ENCODE data around the gene TFPI.
"Not testable (repeated sequence)": the region's sequence is repeated elsewhere in the genome, so short reads cannot be mapped to it uniquely, and the experiment has no call there.

Gene TFPI

GRCh38 chr2:187514235-187514829 lies 39.9 kb downstream of the TFPI start:
- Histone ChIP-seq H3K9me3 (ENCODE audit: control insufficient read depth, low read length) (peaks cover 20% of the 10 kb centered on the region), H3K36me3 (ENCODE audit: control insufficient read depth, insufficient read depth, low read length) (peaks cover 77% of the 10 kb centered on the region)
- 100% methylated on average over 6 of the region's 6 CpGs for WGBS, 2 experiments (ENCODE audit: insufficient coverage in 2 of 2)
- not testable (repeated sequence) for H3K27ac ChIP-seq (ENCODE audit: low read depth, low read length, severe bottlenecking); H3K4me3 ChIP-seq (ENCODE audit: extremely low read depth, insufficient read depth, low read length, poor library complexity, severe bottlenecking); H3K4me1 ChIP-seq (ENCODE audit: control insufficient read depth, insufficient read depth, low read length, poor library complexity, severe bottlenecking)

GRCh38 chr2:187513460-187514234 lies 40.6 kb downstream of the TFPI start:
- H3K27ac ChIP-seq (ENCODE audit: low read depth, low read length, severe bottlenecking); H3K4me1 ChIP-seq (ENCODE audit: control insufficient read depth, insufficient read depth, low read length, poor library complexity, severe bottlenecking); H3K4me3 ChIP-seq (ENCODE audit: extremely low read depth, insufficient read depth, low read length, poor library complexity, severe bottlenecking): not testable (repeated sequence)
- H3K9me3 ChIP-seq (ENCODE audit: control insufficient read depth, low read length), result peaks cover 15% of the 10 kb centered on the region
- 89 to 94% methylated on average over 2 to 4 of the region's 5 CpGs for WGBS, 2 experiments (ENCODE audit: insufficient coverage in 2 of 2)
- H3K36me3 ChIP-seq (ENCODE audit: control insufficient read depth, insufficient read depth, low read length), result peaks cover 76% of the 10 kb centered on the region

- Histone ChIP-seq H3K9me3 (ENCODE audit: control insufficient read depth, low read length) (peaks cover 10% of the 10 kb centered on the region), H3K27ac (ENCODE audit: low read depth, low read length, severe bottlenecking) (peak overlapping the region; percentile 78), H3K36me3 (ENCODE audit: control insufficient read depth, insufficient read depth, low read length) (peaks cover 61% of the 10 kb centered on the region), H3K4me3 (ENCODE audit: extremely low read depth, insufficient read depth, low read length, poor library complexity, severe bottlenecking) (peak overlapping the region; percentile 23), H3K4me1 (ENCODE audit: control insufficient read depth, insufficient read depth, low read length, poor library complexity, severe bottlenecking) (peaks cover 3% of the 10 kb centered on the region)
- WGBS, 2 experiments (ENCODE audit: insufficient coverage in 2 of 2), result 55 to 68% methylated on average over 7 to 8 of the region's 9 CpGs
Observed at GRCh38 chr2:187511356-187512315, 42.6 kb downstream of the TFPI start.

GRCh38 chr2:187510419-187511355 lies 43.5 kb downstream of the TFPI start:
- H3K36me3 ChIP-seq (ENCODE audit: control insufficient read depth, insufficient read depth, low read length), result peaks cover 52% of the 10 kb centered on the region
- not testable (repeated sequence) for H3K4me1 ChIP-seq (ENCODE audit: control insufficient read depth, insufficient read depth, low read length, poor library complexity, severe bottlenecking)
- peak overlapping the region; percentile 23 for H3K4me3 ChIP-seq (ENCODE audit: extremely low read depth, insufficient read depth, low read length, poor library complexity, severe bottlenecking)
- peak overlapping the region; percentile 78 for H3K27ac ChIP-seq (ENCODE audit: low read depth, low read length, severe bottlenecking)
- 48 to 52% methylated on average over 15 to 16 of the region's 18 CpGs for WGBS, 2 experiments (ENCODE audit: insufficient coverage in 2 of 2)
- peaks cover 13% of the 10 kb centered on the region for H3K9me3 ChIP-seq (ENCODE audit: control insufficient read depth, low read length)

GRCh38 chr2:187509667-187510417 lies 44.4 kb downstream of the TFPI start:
- Histone ChIP-seq H3K4me3 (ENCODE audit: extremely low read depth, insufficient read depth, low read length, poor library complexity, severe bottlenecking) (no peak overlapping the region), H3K4me1 (ENCODE audit: control insufficient read depth, insufficient read depth, low read length, poor library complexity, severe bottlenecking) (peaks cover 13% of the 10 kb centered on the region), H3K27ac (ENCODE audit: low read depth, low read length, severe bottlenecking) (peak overlapping the region; percentile 78), H3K9me3 (ENCODE audit: control insufficient read depth, low read length) (peaks cover 13% of the 10 kb centered on the region), H3K36me3 (ENCODE audit: control insufficient read depth, insufficient read depth, low read length) (peaks cover 44% of the 10 kb centered on the region)
- WGBS, 2 experiments (ENCODE audit: insufficient coverage in 2 of 2), result 55 to 83% methylated on average over 3 of the region's 4 CpGs

GRCh38 chr2:187506416-187506815 lies 47.8 kb downstream of the TFPI start:
- H3K4me3 ChIP-seq (ENCODE audit: extremely low read depth, insufficient read depth, low read length, poor library complexity, severe bottlenecking), result no peak overlapping the region
- H3K27ac ChIP-seq (ENCODE audit: low read depth, low read length, severe bottlenecking), result no peak overlapping the region
- H3K9me3 ChIP-seq (ENCODE audit: control insufficient read depth, low read length), result peaks cover 13% of the 10 kb centered on the region
- peaks cover 30% of the 10 kb centered on the region for H3K36me3 ChIP-seq (ENCODE audit: control insufficient read depth, insufficient read depth, low read length)
- 100% methylated on average over 1 of the region's 3 CpGs for WGBS, 2 experiments (ENCODE audit: insufficient coverage in 2 of 2)
- H3K4me1 ChIP-seq (ENCODE audit: control insufficient read depth, insufficient read depth, low read length, poor library complexity, severe bottlenecking), result peaks cover 30% of the 10 kb centered on the region

- Histone ChIP-seq H3K27ac (ENCODE audit: low read depth, low read length, severe bottlenecking) (peak overlapping the region; percentile 71), H3K4me3 (ENCODE audit: extremely low read depth, insufficient read depth, low read length, poor library complexity, severe bottlenecking) (no peak overlapping the region), H3K36me3 (ENCODE audit: control insufficient read depth, insufficient read depth, low read length) (peaks cover 30% of the 10 kb centered on the region), H3K9me3 (ENCODE audit: control insufficient read depth, low read length) (peaks cover 13% of the 10 kb centered on the region), H3K4me1 (ENCODE audit: control insufficient read depth, insufficient read depth, low read length, poor library complexity, severe bottlenecking) (peaks cover 32% of the 10 kb centered on the region)
- WGBS, 2 experiments (ENCODE audit: insufficient coverage in 2 of 2), result 83% methylated on average over 1 of the region's 3 CpGs; no CpG with 5 or more reads in 1 of the 2 experiments
Observed at GRCh38 chr2:187505065-187505672, 49.1 kb downstream of the TFPI start.

- peaks cover 23% of the 10 kb centered on the region for H3K36me3 ChIP-seq (ENCODE audit: control insufficient read depth, insufficient read depth, low read length)
- 0% methylated on average over 1 of the region's 6 CpGs; no CpG with 5 or more reads in 1 of the 2 experiments for WGBS, 2 experiments (ENCODE audit: insufficient coverage in 2 of 2)
- H3K27ac ChIP-seq (ENCODE audit: low read depth, low read length, severe bottlenecking), result peak overlapping the region; percentile 67
- H3K4me3 ChIP-seq (ENCODE audit: extremely low read depth, insufficient read depth, low read length, poor library complexity, severe bottlenecking), result no peak overlapping the region
- peaks cover 9% of the 10 kb centered on the region for H3K9me3 ChIP-seq (ENCODE audit: control insufficient read depth, low read length)
- peaks cover 32% of the 10 kb centered on the region for H3K4me1 ChIP-seq (ENCODE audit: control insufficient read depth, insufficient read depth, low read length, poor library complexity, severe bottlenecking)
Observed at GRCh38 chr2:187504312-187504921, 49.8 kb downstream of the TFPI start.

- Histone ChIP-seq H3K4me1 (ENCODE audit: control insufficient read depth, insufficient read depth, low read length, poor library complexity, severe bottlenecking) (peaks cover 32% of the 10 kb centered on the region), H3K4me3 (ENCODE audit: extremely low read depth, insufficient read depth, low read length, poor library complexity, severe bottlenecking) (no peak overlapping the region), H3K36me3 (ENCODE audit: control insufficient read depth, insufficient read depth, low read length) (peaks cover 17% of the 10 kb centered on the region), H3K27ac (ENCODE audit: low read depth, low read length, severe bottlenecking) (peak overlapping the region; percentile 67), H3K9me3 (ENCODE audit: control insufficient read depth, low read length) (peaks cover 9% of the 10 kb centered on the region)
- WGBS, 2 experiments (ENCODE audit: insufficient coverage in 2 of 2), result no CpG with 5 or more reads among the region's 2 CpGs
Observed at GRCh38 chr2:187503700-187504099, 50.5 kb downstream of the TFPI start.
